Activated T-helper 1 cell treated with anti-CD3 and anti-CD28 coated beads, Interleukin-12 subunit alpha, Interleukin-12 subunit beta, Interleukin-2, Interleukin-4 antibody, amounts not matched to agents 30 ng/mL and 10 ng/mL and 1 ng/mL, durations not matched to agents 14 hours and 24 hours and 36 hours (primary cell): ENCODE measurements around the gene SPANXN5. TPM values are rescaled to one million over a fixed set of nuclear protein-coding genes. Genes with fewer than 3 reads are reported as not detected.
"Not testable (repeated sequence)": the region's sequence is repeated elsewhere in the genome, so short reads cannot be mapped to it uniquely, and the experiment has no call there.

Experiments used
- DNase-seq: peaks from one replicate; pipeline ENCODE4 v3.0.0; 2021; ENCODE audit warnings: low spot score
- H3K27ac Mint-ChIP-seq: one replicate; pipeline ENCODE4 v1.8.0; 2021; ENCODE audit warnings: mild to moderate bottlenecking, mixed read lengths
- H3K27me3 Mint-ChIP-seq: one replicate; pipeline ENCODE4 v1.8.0; 2022; ENCODE audit warnings: mild to moderate bottlenecking, moderate library complexity, mixed read lengths; ENCODE audit not compliant: insufficient read depth
- H3K36me3 Mint-ChIP-seq: one replicate; pipeline ENCODE4 v1.8.0; 2021; ENCODE audit warnings: low read depth, mixed read lengths
- H3K4me1 Mint-ChIP-seq: one replicate; pipeline ENCODE4 v1.8.0; 2021; ENCODE audit warnings: low read depth, mixed read lengths
- H3K4me3 Mint-ChIP-seq: one replicate; pipeline ENCODE4 v1.8.0; 2021; ENCODE audit warnings: mild to moderate bottlenecking, moderate library complexity, mixed read lengths
- H3K9me3 Mint-ChIP-seq: one replicate; pipeline ENCODE4 v1.8.0; 2021; ENCODE audit warnings: mixed read lengths
- intact Hi-C: fragments of 100-400 bp; cut with micrococcal nuclease; formaldehyde crosslinking; loops from one replicate; pipeline ENCODE4 v1.15.1; 2024
- total RNA-seq: library from RNA; stranded (reverse); gene quantifications from 2 replicates; pipeline ENCODE4 v1.2.3, GENCODE V29; 2022

Gene SPANXN5
- total RNA-seq, result not detected in 2 replicates

- H3K4me3 Mint-ChIP-seq, intact Hi-C loops, H3K4me1 Mint-ChIP-seq, H3K27ac Mint-ChIP-seq, H3K36me3 Mint-ChIP-seq, H3K9me3 Mint-ChIP-seq, H3K27me3 Mint-ChIP-seq, DNase-seq: not testable (repeated sequence)
Measured at GRCh38 chrX:52797327-52797726, at the start of gene SPANXN5. Gene SPANXN5, minus strand, starts transcription at chrX:52797427. Its CDS starts 79 bp downstream, at chrX:52797348.

GRCh38 chrX:52843619-52844018 lies 46.4 kb upstream of the SPANXN5 start:
- H3K9me3 Mint-ChIP-seq, intact Hi-C loops, H3K36me3 Mint-ChIP-seq, H3K27ac Mint-ChIP-seq, H3K4me3 Mint-ChIP-seq, H3K4me1 Mint-ChIP-seq, H3K27me3 Mint-ChIP-seq, DNase-seq: not testable (repeated sequence)

DNA sequence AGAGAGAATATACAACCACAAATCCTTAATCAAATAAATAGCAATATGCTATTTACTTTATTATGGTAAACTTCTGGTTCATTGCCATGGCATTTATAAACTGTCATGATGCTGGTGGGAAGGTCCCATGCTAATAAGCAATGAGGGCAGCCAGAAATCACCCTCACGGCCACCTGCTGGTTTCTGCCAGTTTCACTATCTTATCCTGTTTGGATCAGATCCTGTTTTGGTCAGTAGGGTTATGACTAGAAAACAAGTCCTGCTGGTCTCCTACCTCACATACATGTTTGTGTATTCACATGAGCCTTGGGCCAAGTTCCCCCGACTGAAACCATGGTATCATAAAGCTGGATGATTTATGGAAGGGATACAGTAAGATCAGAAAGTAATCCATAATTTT lies 41.9 kb upstream of the SPANXN5 start:
- no peaks in the 10 kb centered on the region for H3K36me3 Mint-ChIP-seq
- intact Hi-C loops, result no loop called here
- no peak for DNase-seq
- H3K27ac Mint-ChIP-seq, result no peak overlapping the region
- H3K4me3 Mint-ChIP-seq, result no peak overlapping the region
- H3K9me3 Mint-ChIP-seq, result no peaks in the 10 kb centered on the region
- H3K4me1 Mint-ChIP-seq, result no peaks in the 10 kb centered on the region
- H3K27me3 Mint-ChIP-seq, result no peaks in the 10 kb centered on the region

GRCh38 chrX:52830551-52830950 lies 33.3 kb upstream of the SPANXN5 start:
- Mint-ChIP-seq H3K27me3 (no peaks in the 10 kb centered on the region), H3K27ac (no peak overlapping the region), H3K36me3 (no peaks in the 10 kb centered on the region), H3K4me1 (no peaks in the 10 kb centered on the region), H3K4me3 (no peak overlapping the region), H3K9me3 (no peaks in the 10 kb centered on the region)
- intact Hi-C loops, result no loop called here
- DNase-seq, result no peak

GRCh38 chrX:52824608-52825007 lies 27.4 kb upstream of the SPANXN5 start:
- Mint-ChIP-seq H3K4me3 (no peak overlapping the region), H3K27me3 (no peaks in the 10 kb centered on the region), H3K4me1 (no peaks in the 10 kb centered on the region), H3K36me3 (no peaks in the 10 kb centered on the region), H3K27ac (no peak overlapping the region), H3K9me3 (no peaks in the 10 kb centered on the region)
- intact Hi-C loops, result no loop called here
- no peak for DNase-seq

DNA sequence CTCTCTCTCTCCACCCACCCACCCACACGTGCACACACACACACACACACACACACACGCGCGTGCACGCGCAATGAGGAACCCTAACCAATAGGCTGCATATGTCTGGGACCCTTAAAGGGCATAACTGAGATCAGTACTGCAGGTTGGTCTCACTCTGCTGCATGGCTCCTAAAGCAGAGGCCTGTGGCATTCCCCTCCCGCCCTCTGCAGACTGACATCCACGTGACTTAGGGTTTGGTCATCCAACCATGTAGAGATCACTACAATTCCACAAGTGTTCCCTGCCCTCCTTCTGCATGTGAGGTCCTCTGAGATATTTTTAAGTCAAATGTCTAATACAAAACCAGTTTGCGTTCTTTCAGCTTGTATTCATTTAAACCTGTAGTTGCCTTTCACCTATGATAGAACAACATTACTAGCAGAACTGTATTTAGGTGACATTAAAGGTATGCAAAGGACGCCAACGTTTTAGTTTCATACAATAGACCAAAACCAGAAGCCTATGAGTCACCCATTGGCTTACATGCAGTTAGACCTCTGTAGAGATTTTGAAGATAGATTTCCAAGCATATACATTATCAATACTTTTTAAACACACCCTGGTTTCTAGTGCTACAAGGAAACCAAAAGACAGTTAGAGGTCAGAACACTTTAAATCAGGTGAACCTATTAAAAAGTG lies 24.0 kb upstream of the SPANXN5 start:
- Mint-ChIP-seq H3K4me3 (no peak overlapping the region), H3K27me3 (no peaks in the 10 kb centered on the region), H3K36me3 (no peaks in the 10 kb centered on the region), H3K9me3 (no peaks in the 10 kb centered on the region), H3K4me1 (no peaks in the 10 kb centered on the region), H3K27ac (no peak overlapping the region)
- intact Hi-C loops, result no loop called here
- no peak for DNase-seq

DNA sequence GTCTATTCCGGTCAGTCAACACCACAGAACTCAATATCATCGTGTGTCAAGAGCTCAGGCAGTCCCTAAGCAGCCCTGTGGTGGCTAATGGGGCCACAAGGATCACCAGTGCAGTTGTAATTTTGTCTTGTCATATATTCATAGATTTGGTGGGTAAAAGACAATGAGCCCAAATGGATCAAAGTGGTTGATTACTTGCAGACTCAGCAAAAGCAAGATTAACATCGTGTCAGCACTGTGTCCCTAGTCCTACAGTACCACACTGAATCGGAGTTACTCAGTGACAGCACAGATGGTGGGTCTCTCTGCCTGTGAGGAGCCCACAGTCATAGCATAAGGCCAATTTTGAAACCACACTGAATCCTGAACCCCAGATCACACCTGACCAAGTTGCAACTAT lies 22.6 kb upstream of the SPANXN5 start:
- no peak for DNase-seq
- intact Hi-C loops, result no loop called here
- no peaks in the 10 kb centered on the region for H3K4me1 Mint-ChIP-seq
- H3K9me3 Mint-ChIP-seq, result no peaks in the 10 kb centered on the region
- H3K4me3 Mint-ChIP-seq, result no peak overlapping the region
- H3K36me3 Mint-ChIP-seq, result no peaks in the 10 kb centered on the region
- H3K27me3 Mint-ChIP-seq, result no peaks in the 10 kb centered on the region
- no peak overlapping the region for H3K27ac Mint-ChIP-seq

GRCh38 chrX:52811065-52811625 lies 13.9 kb upstream of the SPANXN5 start, which contains the start of gene XAGE5:
Gene XAGE5, plus strand, starts transcription at chrX:52811287. Its CDS starts 1,280 bp downstream, at chrX:52812567.
- Mint-ChIP-seq H3K27me3 (peaks cover 2% of the 10 kb centered on the region), H3K4me1 (no peaks in the 10 kb centered on the region)

DNA sequence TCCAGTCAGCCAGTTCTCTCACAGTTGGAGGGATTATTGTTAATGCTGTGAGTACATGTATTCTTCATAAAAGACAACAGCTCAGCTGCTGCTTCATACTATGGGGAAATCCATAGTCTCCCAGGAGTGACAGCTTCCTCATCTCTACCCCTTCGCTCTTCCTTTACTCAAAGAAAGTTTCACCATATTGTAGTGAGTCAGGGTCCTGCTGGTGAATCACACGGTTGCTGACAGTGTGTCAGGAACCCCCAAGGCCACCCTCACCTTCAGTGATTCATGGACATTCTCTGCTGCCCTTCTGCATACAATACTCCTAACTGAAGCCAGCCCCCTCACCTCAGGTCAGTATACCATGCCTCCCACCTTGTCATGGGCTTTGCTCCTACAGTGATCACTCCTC lies 7.6 kb upstream of the SPANXN5 start:
- H3K36me3 Mint-ChIP-seq, H3K4me3 Mint-ChIP-seq, H3K27ac Mint-ChIP-seq, intact Hi-C loops, DNase-seq, H3K4me1 Mint-ChIP-seq, H3K27me3 Mint-ChIP-seq, H3K9me3 Mint-ChIP-seq: not testable (repeated sequence)

More at GRCh38 chrX:52811065-52811625, 13.9 kb upstream of the SPANXN5 start, which contains the start of gene XAGE5:
- Mint-ChIP-seq H3K27ac (no peak within 1 kb of the TSS), H3K9me3 (no peaks in the 10 kb centered on the region), H3K4me3 (no peak within 1 kb of the TSS), H3K36me3 (no peaks in the 10 kb centered on the region)
- DNase-seq, result no peak
- intact Hi-C loops, result no loop called here

GRCh38 chrX:52773504-52773903 lies 23.7 kb downstream of the SPANXN5 start:
- H3K4me3 Mint-ChIP-seq, intact Hi-C loops, H3K36me3 Mint-ChIP-seq, H3K27me3 Mint-ChIP-seq, H3K27ac Mint-ChIP-seq, DNase-seq, H3K4me1 Mint-ChIP-seq, H3K9me3 Mint-ChIP-seq: not testable (repeated sequence)

DNA sequence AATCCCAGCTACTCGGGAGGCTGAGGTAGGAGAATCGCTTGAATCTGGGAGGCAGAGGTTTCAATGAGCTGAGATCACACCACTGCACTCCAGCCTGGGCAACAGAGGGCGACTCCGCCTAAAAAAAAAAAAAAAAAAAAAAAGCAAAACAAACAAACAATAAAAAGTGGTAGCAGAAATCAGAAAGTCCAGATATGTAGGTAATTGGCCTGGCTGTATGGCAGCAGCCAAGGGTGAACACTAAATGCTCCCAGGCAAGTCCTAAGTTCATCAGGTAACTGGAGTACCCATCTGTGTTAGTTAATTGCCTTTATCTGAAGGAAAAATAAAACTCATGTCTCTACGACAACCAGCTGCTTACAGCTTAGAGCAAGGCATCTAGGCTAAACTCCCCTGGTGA lies 31.2 kb downstream of the SPANXN5 start:
- H3K4me1 Mint-ChIP-seq, H3K27ac Mint-ChIP-seq, DNase-seq, H3K27me3 Mint-ChIP-seq, intact Hi-C loops, H3K4me3 Mint-ChIP-seq, H3K9me3 Mint-ChIP-seq, H3K36me3 Mint-ChIP-seq: not testable (repeated sequence)

DNA sequence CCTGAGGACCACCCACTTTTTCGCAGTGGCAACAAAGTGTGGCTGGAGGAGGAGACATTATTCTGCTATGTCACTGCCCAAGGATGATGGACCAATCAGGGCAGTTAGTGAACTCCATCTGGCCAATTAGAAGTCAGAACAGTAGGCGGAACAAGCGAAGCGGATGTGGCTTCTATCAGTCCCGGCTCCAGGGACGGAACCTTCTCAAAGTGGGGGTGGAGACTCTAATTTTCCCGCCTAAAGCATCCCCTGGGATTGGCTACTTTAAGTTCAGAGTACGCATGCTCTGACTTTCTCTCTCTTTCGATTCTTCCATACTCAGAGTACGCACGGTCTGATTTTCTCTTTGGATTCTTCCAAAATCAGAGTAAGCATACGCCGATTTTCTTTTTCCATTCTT lies 46.3 kb downstream of the SPANXN5 start, which contains the start of gene SSX2B:
TSS of gene SSX2B (plus strand) at position 301 of the 400 bp plus-strand sequence. CDS start 1,429 bp downstream, outside the sequence.
- intact Hi-C loops, H3K4me3 Mint-ChIP-seq, H3K27me3 Mint-ChIP-seq, H3K36me3 Mint-ChIP-seq, H3K9me3 Mint-ChIP-seq, DNase-seq, H3K4me1 Mint-ChIP-seq, H3K27ac Mint-ChIP-seq: not testable (repeated sequence)
